Testis (tissue), 2 donors: Measurements from ENCODE around the gene LRP1B.

ENCODE experiments used
- CTCF ChIP-seq, 3 experiments: fragments of 450-650 bp in 2 of 3; fragments of 200-600 bp in 1 of 3; sonication (generic) in 1 of 3; IDR thresholded peaks; one replicate each; pipeline ENCODE4 v1.5.1; 2016 to 2019; ENCODE audit warnings: antibody characterized with exemption in 3 of 3, mild to moderate bottlenecking in 2 of 3, moderate library complexity in 1 of 3
- POLR2A ChIP-seq: fragments of 450-650 bp; IDR thresholded peaks from one replicate; pipeline ENCODE4 v1.6.1; 2017; ENCODE audit warnings: antibody characterized with exemption, mild to moderate bottlenecking, moderate library complexity

DNA sequence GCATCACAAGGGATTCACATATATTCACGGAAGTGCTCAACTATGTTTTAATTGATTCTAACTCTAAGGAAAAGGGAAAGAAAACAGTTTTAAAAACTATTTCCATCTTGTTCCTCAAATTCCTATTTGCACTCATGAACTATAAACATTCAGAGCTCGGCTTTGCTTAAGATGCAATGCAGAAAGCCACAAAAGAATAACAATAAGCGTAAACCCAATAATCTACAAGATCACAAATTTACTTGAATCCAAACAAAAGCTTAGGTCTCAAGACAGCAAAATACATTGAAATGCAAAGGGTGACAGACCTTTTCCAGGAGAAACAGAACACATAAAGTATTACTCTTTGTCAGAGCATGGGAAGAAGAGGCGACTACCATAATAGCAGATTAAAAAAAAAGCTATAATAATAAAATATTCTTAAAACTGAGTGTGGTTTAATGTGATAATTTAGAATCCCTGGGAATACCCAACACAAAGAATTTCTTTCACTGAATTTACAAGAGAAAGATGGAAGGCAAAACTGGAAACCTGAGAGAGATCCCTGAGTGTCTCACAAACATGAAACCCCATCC lies 1094.9 kb downstream of the LRP1B start:
- no peak for TF ChIP-seq CTCF (IDR thresholded peaks at IDR 0.05)
- TF ChIP-seq POLR2A: no peak
